OCI-LY1 (cell line): ENCODE measurements around the gene ZMIZ1.

ENCODE experiments used
- EZH2 ChIP-seq: fragments of 200-600 bp; sonication (generic), shearing (Covaris generic); IDR thresholded peaks from 2 replicates; pipeline ENCODE4 v1.8.0; 2017; ENCODE audit warnings: borderline replicate concordance, mixed run types, mild to moderate bottlenecking, antibody characterized with exemption, low read length, moderate library complexity, mixed read lengths
- TF ChIP-seq, protein P1 (sequence below): fragments of 200-600 bp; sonication (generic), shearing (Covaris generic); IDR thresholded peaks from 2 replicates; pipeline ENCODE4 v1.5.1; 2017; ENCODE audit warnings: mild to moderate bottlenecking, antibody characterized with exemption, low read length, moderate library complexity, mixed read lengths

GRCh38 chr10:79184145-79184625 lies 115.4 kb downstream of the ZMIZ1 start:
- TF ChIP-seq, protein P1, sequence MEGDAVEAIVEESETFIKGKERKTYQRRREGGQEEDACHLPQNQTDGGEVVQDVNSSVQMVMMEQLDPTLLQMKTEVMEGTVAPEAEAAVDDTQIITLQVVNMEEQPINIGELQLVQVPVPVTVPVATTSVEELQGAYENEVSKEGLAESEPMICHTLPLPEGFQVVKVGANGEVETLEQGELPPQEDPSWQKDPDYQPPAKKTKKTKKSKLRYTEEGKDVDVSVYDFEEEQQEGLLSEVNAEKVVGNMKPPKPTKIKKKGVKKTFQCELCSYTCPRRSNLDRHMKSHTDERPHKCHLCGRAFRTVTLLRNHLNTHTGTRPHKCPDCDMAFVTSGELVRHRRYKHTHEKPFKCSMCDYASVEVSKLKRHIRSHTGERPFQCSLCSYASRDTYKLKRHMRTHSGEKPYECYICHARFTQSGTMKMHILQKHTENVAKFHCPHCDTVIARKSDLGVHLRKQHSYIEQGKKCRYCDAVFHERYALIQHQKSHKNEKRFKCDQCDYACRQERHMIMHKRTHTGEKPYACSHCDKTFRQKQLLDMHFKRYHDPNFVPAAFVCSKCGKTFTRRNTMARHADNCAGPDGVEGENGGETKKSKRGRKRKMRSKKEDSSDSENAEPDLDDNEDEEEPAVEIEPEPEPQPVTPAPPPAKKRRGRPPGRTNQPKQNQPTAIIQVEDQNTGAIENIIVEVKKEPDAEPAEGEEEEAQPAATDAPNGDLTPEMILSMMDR = no peak
- no peak for TF ChIP-seq EZH2
